ENCODE data around the gene ARF3. TPM values are rescaled to one million over a fixed set of nuclear protein-coding genes. Genes with fewer than 3 reads are reported as not detected.

ARF3 gene
- total and polyA plus RNA-seq, 2 of the 13 experiments (the other 11 are each of a cell fraction or from before 2014, with no cell fraction given), result 53.8 to 57.9 TPM

GRCh38 chr12:48946205-48946604 lies 11.1 kb downstream of the ARF3 start:
- ATAC-seq (no peak), DNase-seq (ENCODE audit: low spot score) (no peak), FAIRE-seq (no peak)
- no TSS peak for BruUV-seq (replicated peaks)
- Histone ChIP-seq H3K4me3 (replicated peaks in 1 of 3; ENCODE audit: insufficient read depth in 1 of 3, low read depth in 2 of 3, low read length in 3 of 3) (no peak overlapping the region), H3K9ac (ENCODE audit: insufficient read depth, low read depth, low read length) (no peak overlapping the region), H4K20me1 (ENCODE audit: insufficient read depth, low read length) (peaks cover 5% of the 10 kb centered on the region; the same call in 1 of the 2 replicates), H3K4me2 (ENCODE audit: low read depth, low read length) (no peak overlapping the region), H3K27ac (ENCODE audit: extremely low read length, insufficient read depth, low read length) (no peak overlapping the region), H3K36me3 (replicated peaks in 1 of 2; ENCODE audit: control insufficient read depth in 1 of 2, insufficient read depth in 2 of 2, low read length in 2 of 2) (peaks cover 0 to 12% of the 10 kb centered on the region in 2 experiments; a peak in 2 of 5 replicates), H2AFZ (ENCODE audit: low read length) (no peak overlapping the region), H3K9me3 (ENCODE audit: low read length) (no peaks in the 10 kb centered on the region), H3K4me1 (ENCODE audit: insufficient read depth, low read length) (peaks cover 69% of the 10 kb centered on the region), H3K27me3 (ENCODE audit: control insufficient read depth in 1 of 2, insufficient read depth in 2 of 2, low read length in 2 of 2) (no peaks in the 10 kb centered on the region), H3K79me2 (ENCODE audit: insufficient read depth, low read length) (peaks cover 12% of the 10 kb centered on the region)
- ChIA-PET CTCF (ENCODE audit: low intra/inter-chr PET ratio, low total read pairs) (no interaction called here), POLR2A (interaction anchor here (0.8 to 1.2 kb wide), 2 partner anchors 11 to 80 kb away, joined by 3 to 4 read pairs; partner anchors contain the start of genes ARF3 and RND1)
- in situ Hi-C loops (cut with HindIII; ENCODE audit: extremely low pct_ligation_motif_present, low pct_unique_long_range_greater_than_20kb) (no loop called here), intact Hi-C loops (cut with micrococcal nuclease; ENCODE audit: unreplicated experiment) (no loop called here)
- TF ChIP-seq PHF21A (CRISPR knock-in tag; IDR thresholded peaks at IDR 0.05) (no peak), FOXK1 (CRISPR knock-in tag; IDR thresholded peaks at IDR 0.05; ENCODE audit: borderline replicate concordance, low read depth) (no peak), ZNF224 (CRISPR knock-in tag; IDR thresholded peaks at IDR 0.05) (no peak), ATF6 (CRISPR knock-in tag; conservative IDR thresholded peaks at IDR 0.05) (no peak), ZNF432 (CRISPR knock-in tag; IDR thresholded peaks at IDR 0.05; ENCODE audit: borderline replicate concordance) (no peak), ZNF44 (CRISPR knock-in tag; IDR thresholded peaks at IDR 0.05) (no peak), ZNF780A (CRISPR knock-in tag; IDR thresholded peaks at IDR 0.05) (no peak), ZNF790 (CRISPR knock-in tag; IDR thresholded peaks at IDR 0.05; ENCODE audit: borderline replicate concordance) (no peak), USF2 (IDR thresholded peaks at IDR 0.05; ENCODE audit: low read depth, low read length) (no peak), USF2 (CRISPR knock-in tag; IDR thresholded peaks at IDR 0.05; ENCODE audit: borderline replicate concordance) (no peak)
- TF ChIP-seq, protein P1, sequence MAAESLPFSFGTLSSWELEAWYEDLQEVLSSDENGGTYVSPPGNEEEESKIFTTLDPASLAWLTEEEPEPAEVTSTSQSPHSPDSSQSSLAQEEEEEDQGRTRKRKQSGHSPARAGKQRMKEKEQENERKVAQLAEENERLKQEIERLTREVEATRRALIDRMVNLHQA (CRISPR knock-in tag; IDR thresholded peaks at IDR 0.05), result no peak

Measured in HepG2 (cell line).